GM12878 (cell line): Measurements from ENCODE around the gene PRR15. TPM values are rescaled to one million over a fixed set of nuclear protein-coding genes. Genes with fewer than 3 reads are reported as not detected.

ENCODE experiments used
- ATAC-seq: fragments of 200-7000 bp; cut with Tn5 transposase; 3 replicates; pipeline ENCODE4 v1.9.1; 2020; ENCODE audit warnings: mild to moderate bottlenecking, moderate library complexity
- BruUV-seq: library from RNA; stranded (reverse); fragments of 400-500 nt; replicated peaks from 2 replicates; lab custom pipeline; 2021; lab: Mats Ljungman, UMichigan
- CTCF ChIA-PET: fragments of 300-600 bp; sonication (Branson Sonifier 250); formaldehyde crosslinking; extraction: SDS; loops from one replicate; lab custom pipeline; 2021; ENCODE audit warnings: inconsistent platforms; lab: Yijun Ruan, JAX
- POLR2A ChIA-PET: fragments of 350-600 bp; formaldehyde crosslinking; extraction: SDS; loops from one replicate; lab custom pipeline; 2021; ENCODE audit warnings: inconsistent platforms; lab: Charles Lee
- RAD21 ChIA-PET: fragments of 300-600 bp; sonication (Branson Sonifier 250); formaldehyde crosslinking; loops from one replicate; lab custom pipeline; 2023; ENCODE audit warnings: antibody characterized with exemption; ENCODE audit not compliant: unreplicated experiment; lab: Charles Lee
- SMC1A ChIA-PET: fragments of 300-600 bp; sonication (Branson Sonifier 250); formaldehyde crosslinking; loops from one replicate; lab custom pipeline; 2023; ENCODE audit not compliant: unreplicated experiment, uncharacterized antibody; lab: Charles Lee
- DNase-seq: peaks from one replicate; pipeline ENCODE4 v3.0.0-alpha.2; 2011; ENCODE audit warnings: low read depth, low spot score
- FAIRE-seq: peaks from 3 replicates; lab custom pipeline; 2011; peaks lifted over from hg19 to GRCh38; lab: Jason Lieb, UNC
- H2AFZ ChIP-seq: 2 replicates; pipeline ENCODE4 v1.6.0; 2011; ENCODE audit warnings: low read depth, low read length, control low read depth; ENCODE audit not compliant: control insufficient read depth
- H3K27ac ChIP-seq: 2 replicates; pipeline ENCODE4 v1.5.1; 2011; ENCODE audit warnings: control low read depth; ENCODE audit not compliant: control insufficient read depth, insufficient read depth
- H3K27me3 ChIP-seq, 2 experiments: replicated peaks in 1 of 2; 2 replicates each; pipeline versions ENCODE4 v1.6.0 to v1.6.1; 2011; ENCODE audit warnings: low read length in 1 of 2; ENCODE audit not compliant: control insufficient read depth in 2 of 2, insufficient read depth in 2 of 2
- H3K36me3 ChIP-seq, 2 experiments: 2 replicates each; pipeline ENCODE4 v1.5.1; 2011; ENCODE audit warnings: low read length in 1 of 2; ENCODE audit not compliant: control insufficient read depth in 2 of 2, insufficient read depth in 2 of 2
- H3K4me1 ChIP-seq: 2 replicates; pipeline ENCODE4 v1.6.1; 2011; ENCODE audit warnings: mild to moderate bottlenecking, low read length, moderate library complexity, mixed read lengths; ENCODE audit not compliant: control insufficient read depth, insufficient read depth
- H3K4me2 ChIP-seq: 2 replicates; pipeline ENCODE4 v1.6.0; 2011; ENCODE audit warnings: control low read depth; ENCODE audit not compliant: control insufficient read depth, insufficient read depth
- H3K4me3 ChIP-seq: fragments of 200-600 bp; sonication (generic); 2 replicates; pipeline ENCODE4 v1.5.1; 2016
- H3K79me2 ChIP-seq: 2 replicates; pipeline ENCODE4 v1.6.0; 2011; ENCODE audit warnings: low read length; ENCODE audit not compliant: control insufficient read depth, insufficient read depth
- H3K9ac ChIP-seq: 2 replicates; pipeline ENCODE4 v1.8.0; 2011; ENCODE audit warnings: low read length, control low read depth, mixed read lengths; ENCODE audit not compliant: control insufficient read depth, insufficient read depth
- H3K9me3 ChIP-seq: replicated peaks from 3 replicates; pipeline ENCODE4 v1.5.1; 2011; ENCODE audit warnings: mild to moderate bottlenecking, low read length; ENCODE audit not compliant: control insufficient read depth, insufficient read depth
- H4K20me1 ChIP-seq: 2 replicates; pipeline ENCODE4 v1.6.0; 2011; ENCODE audit not compliant: control insufficient read depth, insufficient read depth
- BMI1 ChIP-seq: fragments of 450-650 bp; IDR thresholded peaks from 2 replicates; pipeline ENCODE4 v1.6.1; 2016; ENCODE audit warnings: mild to moderate bottlenecking, moderate library complexity, borderline replicate concordance
- CREM ChIP-seq: IDR thresholded peaks from 2 replicates; pipeline ENCODE4 v1.6.1; 2014; ENCODE audit warnings: antibody characterized with exemption, low read depth
- MTA3 ChIP-seq: IDR thresholded peaks from 2 replicates; pipeline ENCODE4 v1.6.1; 2012; ENCODE audit warnings: low read length, inconsistent platforms, borderline replicate concordance
- MXI1 ChIP-seq: fragments of 150-350 bp; IDR thresholded peaks from 2 replicates; pipeline ENCODE4 v1.6.1; 2011; ENCODE audit warnings: low read depth, mild to moderate bottlenecking, inconsistent platforms, low read length, improper control_type of control experiment
- POLR2A ChIP-seq: IDR thresholded peaks from 2 replicates; pipeline ENCODE4 v1.6.1; 2011; ENCODE audit warnings: low read depth, mild to moderate bottlenecking, low read length
- POU2F2 ChIP-seq: IDR thresholded peaks from 3 replicates; pipeline ENCODE4 v1.6.1; 2011; ENCODE audit warnings: low read depth, mild to moderate bottlenecking, low read length, borderline replicate concordance
- RFX5 ChIP-seq: IDR thresholded peaks from 2 replicates; pipeline ENCODE4 v1.6.1; 2011; ENCODE audit warnings: low read depth, low read length, improper control_type of control experiment
- SREBF2 ChIP-seq: IDR thresholded peaks from 2 replicates; pipeline ENCODE4 v1.6.1; 2012; ENCODE audit warnings: mild to moderate bottlenecking, low read length
- TBL1XR1 ChIP-seq: IDR thresholded peaks from 2 replicates; pipeline ENCODE4 v1.6.1; 2012; ENCODE audit warnings: low read depth, low read length, improper control_type of control experiment
- USF2 ChIP-seq: IDR thresholded peaks from 2 replicates; pipeline ENCODE4 v1.6.1; 2011; ENCODE audit warnings: low read depth, low read length, improper control_type of control experiment, borderline replicate concordance
- ZNF207 ChIP-seq: fragments of 450-650 bp; IDR thresholded peaks from 2 replicates; pipeline ENCODE4 v1.6.1; 2014; ENCODE audit warnings: antibody characterized with exemption, mild to moderate bottlenecking, borderline replicate concordance
- WGBS: methylation state at CpG from one replicate; pipeline ENCODE4 v1.1.6; 2016; ENCODE audit warnings: low lambda C conversion rate; ENCODE audit not compliant: insufficient replicate concordance, insufficient coverage; ENCODE audit errors: missing lambda C conversion rate; 5-methylcytosine and 5-hydroxymethylcytosine counted together
- in situ Hi-C: fragments of 300-500 bp; cut with MboI; formaldehyde crosslinking; loops from 9 replicates; pipeline ENCODE4 v1.14.3; 2018; ENCODE audit warnings: mixed read lengths
- intact Hi-C: fragments of 100-400 bp; cut with micrococcal nuclease; formaldehyde crosslinking; loops from one replicate; pipeline ENCODE4 v1.14.2; 2022; ENCODE audit not compliant: unreplicated experiment
- polyA plus RNA-seq, 11 experiments: library from polyadenylated mRNA; depleted of rRNA in 4 of 11; unstranded in 6 of 11; stranded (reverse) in 5 of 11; fragments of >200 nt; fragmentation: Nextera tagmentation in 4 of 11; fragmentation: Illumina TruSeq in 1 of 11; extraction: Ambion mirVana in 4 of 11; extraction: Trizol in 1 of 11; gene quantifications; 1 replicate in 1 of 11; 2 replicates in 10 of 11; pipeline versions ENCODE4 v1.2.1 to v1.2.3, GENCODE V29; 2011 to 2016; ENCODE audit warnings: inconsistent platforms in 2 of 11, missing spikeins in 2 of 11, low read depth in 1 of 11
- total RNA-seq, 4 experiments: library from RNA; depleted of rRNA in 3 of 4; stranded (reverse); fragments of >200 nt in 3 of 4; fragmentation: Illumina TruSeq in 1 of 4; extraction: Trizol in 1 of 4; gene quantifications; 2 replicates each; pipeline versions ENCODE4 v1.2.1 to v1.2.3, GENCODE V29; 2013 to 2021

Gene PRR15
- total and polyA plus RNA-seq, 10 of the 15 experiments (the other 5 are each of a cell fraction or from before 2014, with no cell fraction given): not detected

DNA sequence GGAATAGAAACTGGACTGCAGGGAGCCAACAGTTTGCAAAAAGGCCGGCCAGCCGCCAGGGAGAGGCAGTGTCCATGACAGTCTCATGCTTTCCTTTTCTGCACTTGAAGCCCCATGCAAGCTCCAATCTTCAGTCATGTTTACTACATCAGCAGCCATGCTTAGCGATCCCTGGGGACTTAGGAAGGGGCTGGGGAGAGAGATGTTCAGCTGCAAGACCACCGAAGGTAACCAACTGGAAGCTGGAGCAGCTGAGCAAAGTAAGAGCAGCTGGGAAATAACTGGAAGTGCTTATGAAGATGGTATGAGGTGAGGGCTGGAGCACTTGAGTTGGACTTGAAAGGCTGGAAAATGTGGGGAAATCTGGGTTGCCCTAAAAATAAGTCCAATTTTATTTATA is 37.0 kb downstream of the PRR15 start:
- FAIRE-seq (no peak), ATAC-seq (no peak), DNase-seq (no peak)
- in situ Hi-C loops: no loop called here
- H3K4me2 ChIP-seq: no peak overlapping the region
- no peaks in the 10 kb centered on the region for H3K79me2 ChIP-seq
- intact Hi-C loops: loop anchor here (10.0 kb wide), 1 partner anchor 676 kb away; no protein-coding TSS in a partner anchor
- no peaks in the 10 kb centered on the region for H3K4me1 ChIP-seq
- no peak overlapping the region for H3K27ac ChIP-seq
- RAD21 ChIA-PET: no interaction called here
- CTCF ChIA-PET: interaction anchor here (0.6 kb wide), 1 partner anchor 180 kb away, joined by 3 read pairs; no protein-coding TSS in a partner anchor
- H2AFZ ChIP-seq: no peak overlapping the region
- H3K4me3 ChIP-seq: no peak overlapping the region
- no peaks in the 10 kb centered on the region for H3K9me3 ChIP-seq
- 51% methylated on average over 4 of the region's 4 CpGs for WGBS
- no TSS peak for BruUV-seq
- POLR2A ChIA-PET: no interaction called here
- no peaks in the 10 kb centered on the region for H4K20me1 ChIP-seq
- SMC1A ChIA-PET: no interaction called here
- H3K9ac ChIP-seq: no peak overlapping the region
- no peaks in the 10 kb centered on the region for H3K36me3 ChIP-seq
- no peak for TF ChIP-seq RFX5
- no peak for TF ChIP-seq TBL1XR1
- no peak for TF ChIP-seq CREM
- no peak for TF ChIP-seq POU2F2
- no peaks in the 10 kb centered on the region for H3K27me3 ChIP-seq

DNA sequence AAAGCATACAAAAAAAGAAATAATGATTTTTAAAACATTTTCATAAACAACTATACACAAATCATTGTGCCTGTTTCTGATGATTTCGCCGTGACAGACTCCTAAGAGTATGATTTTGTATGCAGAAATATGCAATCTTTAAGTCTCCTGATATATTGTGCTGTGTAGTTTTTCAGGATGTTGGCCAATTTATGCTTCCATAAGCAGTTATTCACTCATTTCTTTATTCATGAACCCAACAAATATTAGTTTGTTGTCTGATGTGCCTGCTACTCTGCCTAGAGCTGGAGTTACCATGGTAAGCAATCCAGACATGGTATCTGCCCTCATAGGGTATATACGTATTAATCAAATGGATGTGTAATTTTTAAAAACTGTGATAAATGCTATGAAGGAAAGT is 40.4 kb downstream of the PRR15 start:
- Histone ChIP-seq H3K4me2 (no peak overlapping the region), H3K4me1 (no peaks in the 10 kb centered on the region), H3K9me3 (no peaks in the 10 kb centered on the region), H3K27ac (no peak overlapping the region), H3K36me3 (no peaks in the 10 kb centered on the region), H3K9ac (no peak overlapping the region), H4K20me1 (no peaks in the 10 kb centered on the region), H3K79me2 (no peaks in the 10 kb centered on the region), H3K27me3 (peaks cover 0 to 2% of the 10 kb centered on the region in 2 experiments; a peak in 1 of 4 replicates), H3K4me3 (no peak overlapping the region), H2AFZ (no peak overlapping the region)
- no peak for ATAC-seq
- 67% methylated on average over 3 of the region's 3 CpGs for WGBS
- ChIA-PET SMC1A (interaction anchor here (1.2 kb wide), 1 partner anchor 194 kb away, joined by 4 read pairs; no protein-coding TSS in a partner anchor), POLR2A (no interaction called here), RAD21 (interaction anchor here (1.0 kb wide), 1 partner anchor 18 kb away, joined by 3 read pairs; no protein-coding TSS in a partner anchor), CTCF (no interaction called here)
- intact Hi-C loops: loop anchor here (10.0 kb wide), 1 partner anchor 679 kb away; no protein-coding TSS in a partner anchor
- DNase-seq: no peak
- in situ Hi-C loops: no loop called here
- FAIRE-seq: no peak
- no TSS peak for BruUV-seq
- no peak for TF ChIP-seq BMI1
- no peak for TF ChIP-seq USF2
- TF ChIP-seq POU2F2: no peak
- TF ChIP-seq ZNF207: no peak
- TF ChIP-seq POLR2A: no peak
- no peak for TF ChIP-seq MXI1
- TF ChIP-seq SREBF2: no peak
- TF ChIP-seq MTA3: no peak
